Measurements from ENCODE around the gene ESRRA.

Gene ESRRA

GRCh38 chr11:64348383-64349024, 43.2 kb downstream of the ESRRA start:
- no peak for FAIRE-seq

GRCh38 chr11:64349025-64349387, 43.7 kb downstream of the ESRRA start:
- DNase-seq (ENCODE audit: low spot score): no peak
- FAIRE-seq: no peak

More at GRCh38 chr11:64348383-64349024, 43.2 kb downstream of the ESRRA start:
- no peak for DNase-seq (ENCODE audit: low spot score)

- FAIRE-seq (no peak), DNase-seq (ENCODE audit: low spot score) (no peak)
Observed at GRCh38 chr11:64349404-64349803, 44.1 kb downstream of the ESRRA start.

GRCh38 chr11:64351136-64351631, 45.9 kb downstream of the ESRRA start:
- DNase-seq (ENCODE audit: low spot score) (no peak), FAIRE-seq (no peak)

- DNase-seq (ENCODE audit: low spot score): no peak
- no peak for FAIRE-seq
Observed at GRCh38 chr11:64352099-64352994, 47.0 kb downstream of the ESRRA start.

- no peak for DNase-seq (ENCODE audit: low spot score)
- FAIRE-seq: no peak
Observed at GRCh38 chr11:64352995-64353714, 47.8 kb downstream of the ESRRA start.

- DNase-seq (ENCODE audit: low spot score) (no peak), FAIRE-seq (no peak)
Observed at GRCh38 chr11:64353715-64354506, 48.6 kb downstream of the ESRRA start.

GRCh38 chr11:64355078-64355940, 50.0 kb downstream of the ESRRA start:
- FAIRE-seq (no peak), DNase-seq (ENCODE audit: low spot score) (peak; percentile 65)

GRCh38 chr11:64356498-64357411, 51.4 kb downstream of the ESRRA start:
- no peak for FAIRE-seq

GRCh38 chr11:64357446-64357845, 52.1 kb downstream of the ESRRA start:
- FAIRE-seq (no peak), DNase-seq (ENCODE audit: low spot score) (no peak)

More at GRCh38 chr11:64356498-64357411, 51.4 kb downstream of the ESRRA start:
- no peak for DNase-seq (ENCODE audit: low spot score)

- no peak for FAIRE-seq
- peak; percentile 17 for DNase-seq (ENCODE audit: low spot score)
Observed at GRCh38 chr11:64357904-64358535, 52.7 kb downstream of the ESRRA start.

- DNase-seq (ENCODE audit: low spot score) (no peak), FAIRE-seq (no peak)
Observed at GRCh38 chr11:64358536-64358906, 53.2 kb downstream of the ESRRA start.

- FAIRE-seq: no peak
- peak; percentile 15 for DNase-seq (ENCODE audit: low spot score)
Observed at GRCh38 chr11:64358907-64359711, 53.8 kb downstream of the ESRRA start, which contains the start of gene RPS6KA4. RPS6KA4 (plus strand) TSS chr11:64359162; CDS start chr11:64359236, 74 bp downstream.

- DNase-seq (ENCODE audit: low spot score): no peak
- no peak for FAIRE-seq
Observed at GRCh38 chr11:64359712-64360445, 54.6 kb downstream of the ESRRA start.

GRCh38 chr11:64360448-64360921, 55.2 kb downstream of the ESRRA start:
- FAIRE-seq (no peak), DNase-seq (ENCODE audit: low spot score) (no peak)

GRCh38 chr11:64361659-64362058, 56.3 kb downstream of the ESRRA start:
- FAIRE-seq (no peak), DNase-seq (ENCODE audit: low spot score) (no peak)

GRCh38 chr11:64362339-64362738, 57.0 kb downstream of the ESRRA start:
- FAIRE-seq (no peak), DNase-seq (ENCODE audit: low spot score) (no peak)
